ENCODE data around the gene PPP1CA.

The PPP1CA gene

DNA sequence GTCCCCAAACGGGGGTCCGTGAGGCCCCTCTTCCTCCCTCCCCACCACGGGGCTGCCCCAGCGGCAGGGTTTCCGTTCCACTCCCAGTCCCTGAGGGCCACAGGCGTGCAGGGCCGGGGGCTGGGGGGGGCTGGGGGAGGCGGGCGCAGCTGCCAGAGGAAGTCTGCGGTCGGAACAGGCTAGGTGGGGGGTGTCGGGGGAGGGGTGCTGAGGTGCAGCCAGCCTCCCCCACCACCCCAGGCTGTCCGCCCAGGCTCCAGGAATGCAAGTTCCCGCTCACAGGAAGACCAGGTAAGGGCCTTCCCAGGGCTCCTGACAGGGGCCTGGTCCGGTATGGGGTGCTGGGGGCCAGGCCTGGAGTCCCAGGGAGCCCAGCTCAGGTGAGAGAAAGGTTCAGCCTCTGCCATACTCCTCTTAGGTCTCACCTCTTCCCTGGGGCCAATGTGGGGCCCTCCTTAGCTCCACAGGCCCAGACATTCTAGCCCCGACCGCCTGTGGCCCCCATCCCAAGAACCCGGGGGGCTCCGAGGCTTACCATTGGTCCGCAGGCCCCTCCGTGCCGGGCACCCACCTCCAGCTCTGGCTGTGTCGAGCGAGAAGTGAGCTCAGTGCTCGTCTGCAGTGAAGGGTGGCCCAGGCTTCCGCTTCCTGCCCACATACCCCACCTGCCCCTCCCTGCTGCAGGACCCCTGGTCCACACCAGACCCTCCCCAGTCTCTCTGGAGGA, 35.6 kb upstream of the PPP1CA start, which contains the start of gene PTPRCAP:
TSS of gene PTPRCAP (minus strand) at position 601 of the 727 bp plus-strand sequence. CDS start at position 538, 63 bp downstream.
- ATAC-seq (peak; percentile 53), DNase-seq (peak; percentile 78)
- Mint-ChIP-seq H3K4me1 (peaks cover 86% of the 10 kb centered on the region), H3K27ac (peak within 1 kb of the TSS; percentile 91 to 95), H3K27me3 (no peaks in the 10 kb centered on the region), H3K9me3 (no peaks in the 10 kb centered on the region), H3K4me3 (peak within 1 kb of the TSS; percentile 85 to 88)

DNA sequence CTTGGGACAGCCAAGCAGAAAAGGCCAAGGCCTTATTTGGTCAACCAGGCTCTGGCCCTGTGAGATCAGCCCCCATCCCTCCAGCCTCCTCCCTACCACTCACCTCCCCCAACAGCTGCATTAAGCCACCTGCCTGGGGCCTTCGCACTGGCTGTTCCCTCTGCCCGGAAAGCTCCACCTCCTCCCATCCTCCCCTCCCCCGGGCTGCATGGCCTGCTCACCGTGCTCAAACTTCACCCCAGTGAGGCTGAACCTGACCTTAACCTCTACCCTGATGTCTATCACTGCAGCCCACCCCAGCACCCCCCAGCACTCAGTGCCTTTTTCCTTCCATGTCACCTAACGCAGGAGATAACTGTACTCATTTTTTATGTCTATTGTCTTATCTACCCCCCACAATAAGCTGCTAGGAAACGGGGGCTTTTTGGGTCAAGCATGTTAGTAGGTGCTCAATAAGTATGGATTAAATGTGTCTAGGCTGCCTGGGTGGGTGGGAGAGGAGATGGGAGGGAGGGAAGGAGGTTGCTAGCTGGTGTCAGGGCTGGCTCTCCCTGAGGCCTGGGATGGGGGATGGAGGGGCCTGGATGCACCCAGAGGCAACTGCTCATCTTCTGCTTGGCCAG, 34.9 kb upstream of the PPP1CA start:
- Mint-ChIP-seq H3K4me1 (peaks cover 86% of the 10 kb centered on the region), H3K9me3 (no peaks in the 10 kb centered on the region)

DNA sequence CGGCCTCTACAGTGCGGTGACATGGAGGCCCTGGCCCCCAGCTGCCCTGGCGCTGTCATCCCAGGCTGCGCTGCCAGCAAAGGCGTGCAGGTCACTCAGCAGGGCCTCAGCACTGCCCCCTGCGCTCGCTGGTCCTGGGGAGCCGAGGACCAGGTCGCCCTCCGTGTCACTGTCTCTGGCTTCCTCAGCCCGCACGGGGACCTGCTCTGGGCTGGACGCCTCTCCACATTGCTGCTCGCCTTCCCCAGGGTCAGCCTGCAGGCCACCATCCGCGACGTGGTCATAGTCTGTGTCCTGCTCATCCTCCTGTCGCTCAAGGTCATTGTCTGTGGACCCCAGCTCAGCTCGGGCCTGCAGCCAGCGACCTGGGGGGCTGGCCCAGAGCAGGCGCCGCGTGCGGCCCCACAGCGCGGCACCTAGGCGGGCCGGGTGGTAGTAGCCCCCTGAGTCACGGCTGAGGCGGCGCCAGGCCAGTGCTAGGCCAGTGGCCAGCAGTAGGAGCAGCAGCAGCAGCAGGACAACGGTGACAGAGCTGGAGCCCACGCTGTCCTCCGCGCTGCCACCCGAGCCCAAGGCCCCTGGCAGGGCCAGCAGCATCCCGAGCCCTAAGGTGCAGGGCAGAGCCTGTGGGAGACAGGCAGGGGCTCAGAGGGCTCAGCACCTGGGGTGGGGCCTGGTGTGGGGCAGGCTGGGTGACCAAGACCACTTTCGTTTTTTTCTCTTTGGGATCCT, 34.2 kb upstream of the PPP1CA start:
- ATAC-seq, result peak; percentile 8
- no peaks in the 10 kb centered on the region for H3K9me3 Mint-ChIP-seq
- no peak for DNase-seq
- H3K27me3 Mint-ChIP-seq, result no peaks in the 10 kb centered on the region
- H3K4me3 Mint-ChIP-seq, result peak overlapping the region; percentile 85 to 88
- H3K27ac Mint-ChIP-seq, result peak overlapping the region; percentile 88 to 89
- H3K4me1 Mint-ChIP-seq, result peaks cover 86% of the 10 kb centered on the region

More for the DNA sequence above, 34.9 kb upstream of the PPP1CA start:
- ATAC-seq, result peak; percentile 60
- Mint-ChIP-seq H3K27me3 (no peaks in the 10 kb centered on the region), H3K27ac (peak overlapping the region; percentile 72 to 91), H3K4me3 (peak overlapping the region; percentile 85 to 88)
- DNase-seq, result peak; percentile 64 to 84

DNA sequence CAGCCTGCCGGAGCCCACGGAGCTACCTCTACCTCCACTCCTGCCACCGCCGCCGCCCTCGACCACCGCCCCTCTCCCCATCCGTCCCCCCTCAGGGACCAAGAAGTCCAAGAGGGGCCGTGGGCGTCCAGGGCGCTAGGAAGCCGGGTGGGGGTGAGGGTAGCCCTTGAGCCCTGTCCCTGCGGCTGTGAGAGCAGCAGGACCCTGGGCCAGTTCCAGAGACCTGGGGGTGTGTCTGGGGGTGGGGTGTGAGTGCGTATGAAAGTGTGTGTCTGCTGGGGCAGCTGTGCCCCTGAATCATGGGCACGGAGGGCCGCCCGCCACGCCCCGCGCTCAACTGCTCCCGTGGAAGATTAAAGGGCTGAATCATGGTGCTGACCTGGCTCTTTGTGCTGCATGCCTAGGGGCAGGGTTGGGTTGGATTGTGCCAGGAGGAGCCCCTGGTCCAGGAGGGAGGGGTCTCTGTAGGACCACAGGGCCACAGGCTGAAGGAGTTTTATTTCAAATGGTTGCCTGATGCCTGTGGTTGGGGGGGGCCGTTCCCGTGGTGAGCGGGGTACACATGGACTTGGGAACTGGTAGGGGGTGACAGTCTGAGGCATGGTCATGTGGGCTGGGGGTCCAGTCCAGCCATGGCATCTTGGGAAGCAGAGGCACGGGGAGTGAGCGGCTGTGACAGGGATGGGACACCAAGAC, 33.5 kb upstream of the PPP1CA start:
- DNase-seq (no peak), ATAC-seq (no peak)
- Mint-ChIP-seq H3K27ac (peak overlapping the region; percentile 86 to 88), H3K27me3 (no peaks in the 10 kb centered on the region), H3K4me3 (peak overlapping the region; percentile 85 to 88), H3K9me3 (no peaks in the 10 kb centered on the region), H3K4me1 (peaks cover 86% of the 10 kb centered on the region)

DNA sequence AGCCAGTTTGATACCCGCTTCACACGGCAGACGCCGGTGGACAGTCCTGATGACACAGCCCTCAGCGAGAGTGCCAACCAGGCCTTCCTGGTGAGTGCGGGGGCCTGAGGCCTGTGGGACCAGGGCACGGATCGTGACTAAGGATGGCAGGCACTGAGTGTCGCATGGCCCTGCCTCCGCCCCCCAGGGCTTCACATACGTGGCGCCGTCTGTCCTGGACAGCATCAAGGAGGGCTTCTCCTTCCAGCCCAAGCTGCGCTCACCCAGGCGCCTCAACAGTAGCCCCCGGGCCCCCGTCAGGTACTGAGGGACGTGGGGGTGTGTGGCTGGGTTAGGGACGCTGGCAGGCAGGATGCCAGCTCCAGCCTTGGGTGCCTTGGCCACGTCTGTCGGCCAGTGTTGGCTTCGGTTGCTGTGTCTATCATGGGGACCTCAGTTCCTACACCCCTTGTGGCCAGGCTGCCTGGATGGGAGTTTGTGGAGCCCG, 32.8 kb upstream of the PPP1CA start:
- H3K9me3 Mint-ChIP-seq, result no peaks in the 10 kb centered on the region
- H3K27me3 Mint-ChIP-seq, result no peaks in the 10 kb centered on the region
- peaks cover 84% of the 10 kb centered on the region for H3K4me1 Mint-ChIP-seq
- H3K4me3 Mint-ChIP-seq, result peak overlapping the region; percentile 85 to 88
- DNase-seq (peak in 1 of 2 donors; percentile 45), ATAC-seq (no peak)
- peak overlapping the region; percentile 19 to 89 for H3K27ac Mint-ChIP-seq

DNA sequence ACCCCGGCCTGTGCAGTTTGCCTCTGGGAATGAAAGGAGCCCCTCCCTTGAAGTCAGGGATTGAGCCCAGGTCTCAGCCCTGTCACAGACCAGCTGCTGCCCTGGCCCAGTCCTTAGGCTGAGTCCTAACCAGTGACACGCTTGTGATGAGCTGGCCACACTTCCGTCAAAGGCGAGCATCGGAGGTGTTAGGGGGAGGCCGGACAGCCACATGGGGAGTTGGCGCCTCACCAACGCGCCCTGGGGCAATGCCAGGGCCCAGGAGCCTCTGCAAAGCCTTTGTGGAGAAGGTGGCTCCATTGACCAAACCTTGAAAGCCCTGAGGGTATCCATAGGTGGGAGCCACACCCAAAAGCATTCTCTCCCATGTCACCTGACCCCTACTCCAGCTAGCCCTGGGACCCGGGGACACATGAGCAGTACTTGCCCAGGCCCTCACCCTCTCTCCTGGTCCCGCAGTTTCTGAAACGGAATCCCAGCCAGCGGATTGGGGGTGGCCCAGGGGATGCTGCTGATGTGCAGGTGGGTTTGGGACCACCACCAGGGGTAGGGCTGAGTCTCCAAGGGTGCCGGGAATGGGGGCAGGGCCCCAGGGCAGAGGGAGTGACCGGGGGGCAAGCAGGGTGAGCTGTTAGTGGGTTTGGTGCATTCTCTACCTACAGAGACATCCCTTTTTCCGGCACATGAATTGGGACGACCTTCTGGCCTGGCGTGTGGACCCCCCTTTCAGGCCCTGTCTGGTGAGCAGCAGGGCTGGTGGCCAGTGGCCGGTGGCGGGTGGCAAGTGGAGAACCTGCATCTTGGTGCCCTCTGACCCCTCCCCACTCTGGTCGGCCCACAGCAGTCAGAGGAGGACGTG, 32.1 kb upstream of the PPP1CA start:
- peak overlapping the region; percentile 85 to 88 for H3K4me3 Mint-ChIP-seq
- H3K27me3 Mint-ChIP-seq, result no peaks in the 10 kb centered on the region
- no peak for ATAC-seq
- peak overlapping the region; percentile 33 to 89 for H3K27ac Mint-ChIP-seq
- DNase-seq, result peak in 1 of 2 donors; percentile 38
- peaks cover 83% of the 10 kb centered on the region for H3K4me1 Mint-ChIP-seq
- H3K9me3 Mint-ChIP-seq, result no peaks in the 10 kb centered on the region

DNA sequence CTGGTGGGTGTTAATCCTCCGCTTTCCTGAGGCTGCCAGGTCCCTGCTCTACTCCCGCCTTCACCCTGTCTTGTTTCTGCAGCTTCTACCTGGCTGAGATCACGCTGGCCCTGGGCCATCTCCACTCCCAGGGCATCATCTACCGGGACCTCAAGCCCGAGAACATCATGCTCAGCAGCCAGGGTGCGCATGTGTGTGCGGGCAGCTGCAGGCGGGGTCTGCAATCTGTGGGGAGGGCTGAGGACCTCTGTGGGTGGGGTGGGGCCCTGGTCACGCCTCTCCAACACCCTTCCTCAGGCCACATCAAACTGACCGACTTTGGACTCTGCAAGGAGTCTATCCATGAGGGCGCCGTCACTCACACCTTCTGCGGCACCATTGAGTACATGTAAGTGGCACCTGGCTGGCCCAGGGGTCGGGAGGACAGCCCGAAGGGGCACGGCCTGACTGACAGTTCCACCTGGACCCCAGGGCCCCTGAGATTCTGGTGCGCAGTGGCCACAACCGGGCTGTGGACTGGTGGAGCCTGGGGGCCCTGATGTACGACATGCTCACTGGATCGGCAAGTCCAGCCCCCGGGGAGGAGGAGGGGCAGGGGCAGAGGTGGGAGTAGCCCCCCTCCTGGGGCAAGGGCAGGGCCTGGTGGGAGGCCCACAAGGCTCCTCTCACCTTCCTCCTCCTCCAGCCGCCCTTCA, 31.1 kb upstream of the PPP1CA start:
- DNase-seq (no peak), ATAC-seq (no peak)
- Mint-ChIP-seq H3K27me3 (no peaks in the 10 kb centered on the region), H3K4me3 (peak overlapping the region in 1 of 2 donors; percentile 85), H3K27ac (peak overlapping the region in 1 of 2 donors; percentile 86), H3K4me1 (peaks cover 76% of the 10 kb centered on the region), H3K9me3 (no peaks in the 10 kb centered on the region)

DNA sequence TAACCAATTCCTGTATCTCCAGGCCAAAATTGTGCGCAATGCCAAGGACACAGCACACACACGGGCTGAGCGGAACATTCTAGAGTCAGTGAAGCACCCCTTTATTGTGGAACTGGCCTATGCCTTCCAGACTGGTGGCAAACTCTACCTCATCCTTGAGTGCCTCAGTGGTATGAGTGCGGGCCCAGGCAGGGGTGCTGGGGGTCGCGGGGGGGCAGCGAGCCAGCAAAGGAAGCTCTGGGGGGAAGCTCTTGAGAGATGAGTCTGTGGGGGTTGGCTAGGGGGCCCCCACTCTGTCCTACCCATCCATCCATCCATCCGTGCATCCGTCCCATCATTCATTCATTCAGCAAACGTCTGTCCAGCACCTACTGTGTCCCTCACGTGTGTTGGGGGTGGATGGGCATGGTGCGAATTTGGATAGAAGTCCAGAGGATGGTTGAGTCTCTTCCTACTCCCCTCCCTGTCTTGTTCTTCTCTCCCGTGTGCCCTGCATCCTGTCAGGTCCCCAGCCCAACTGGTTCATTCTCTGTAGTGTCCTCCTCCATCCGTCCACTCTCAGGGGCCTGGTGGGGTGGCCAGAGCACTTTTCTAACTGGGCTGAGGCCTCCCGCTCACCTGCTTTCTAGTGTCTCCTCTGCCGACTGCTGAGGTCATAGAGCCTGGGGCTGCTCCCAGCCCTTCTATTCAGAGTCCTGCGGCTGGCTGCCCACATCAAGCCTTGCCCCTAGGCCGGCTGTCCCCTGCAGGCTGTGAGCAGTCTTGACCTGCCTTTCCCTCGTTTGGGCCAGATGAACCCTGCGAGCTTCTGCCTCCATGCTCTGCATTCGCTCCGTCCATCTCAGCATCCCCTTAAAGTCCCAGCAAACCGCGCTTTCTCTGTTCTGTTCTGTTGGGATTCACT, 29.9 kb upstream of the PPP1CA start:
- H3K4me3 Mint-ChIP-seq, result peak overlapping the region in 1 of 2 donors; percentile 17
- DNase-seq (no peak), ATAC-seq (no peak)
- no peaks in the 10 kb centered on the region for H3K9me3 Mint-ChIP-seq
- peaks cover 81% of the 10 kb centered on the region for H3K4me1 Mint-ChIP-seq
- H3K27ac Mint-ChIP-seq, result peak overlapping the region; percentile 10 to 86
- H3K27me3 Mint-ChIP-seq, result no peaks in the 10 kb centered on the region

DNA sequence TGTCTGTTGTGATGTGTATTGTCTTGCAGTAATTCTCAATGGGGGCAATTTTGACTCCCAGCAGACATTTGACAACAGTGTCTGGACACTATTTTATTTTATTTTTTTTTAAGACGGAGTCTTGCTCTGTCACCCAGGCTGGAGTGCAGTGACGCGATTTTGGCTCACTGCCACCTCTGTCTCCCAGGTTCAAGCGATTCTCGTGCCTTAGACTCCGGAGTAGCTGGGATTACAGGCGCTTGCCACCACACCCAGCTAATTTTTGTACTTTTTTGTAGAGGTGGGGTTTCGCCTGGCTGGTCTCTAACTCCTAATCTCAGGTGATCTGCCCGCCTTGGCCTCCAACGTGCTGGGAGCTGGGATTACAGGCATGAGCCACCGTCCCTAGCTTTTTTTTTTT, 28.1 kb upstream of the PPP1CA start:
- no peaks in the 10 kb centered on the region for H3K9me3 Mint-ChIP-seq
- ATAC-seq (no peak), DNase-seq (no peak)
- H3K27me3 Mint-ChIP-seq, result no peaks in the 10 kb centered on the region
- peak overlapping the region; percentile 52 to 95 for H3K4me3 Mint-ChIP-seq
- H3K27ac Mint-ChIP-seq, result peak overlapping the region; percentile 49 to 80
- H3K4me1 Mint-ChIP-seq, result peaks cover 85% of the 10 kb centered on the region

DNA sequence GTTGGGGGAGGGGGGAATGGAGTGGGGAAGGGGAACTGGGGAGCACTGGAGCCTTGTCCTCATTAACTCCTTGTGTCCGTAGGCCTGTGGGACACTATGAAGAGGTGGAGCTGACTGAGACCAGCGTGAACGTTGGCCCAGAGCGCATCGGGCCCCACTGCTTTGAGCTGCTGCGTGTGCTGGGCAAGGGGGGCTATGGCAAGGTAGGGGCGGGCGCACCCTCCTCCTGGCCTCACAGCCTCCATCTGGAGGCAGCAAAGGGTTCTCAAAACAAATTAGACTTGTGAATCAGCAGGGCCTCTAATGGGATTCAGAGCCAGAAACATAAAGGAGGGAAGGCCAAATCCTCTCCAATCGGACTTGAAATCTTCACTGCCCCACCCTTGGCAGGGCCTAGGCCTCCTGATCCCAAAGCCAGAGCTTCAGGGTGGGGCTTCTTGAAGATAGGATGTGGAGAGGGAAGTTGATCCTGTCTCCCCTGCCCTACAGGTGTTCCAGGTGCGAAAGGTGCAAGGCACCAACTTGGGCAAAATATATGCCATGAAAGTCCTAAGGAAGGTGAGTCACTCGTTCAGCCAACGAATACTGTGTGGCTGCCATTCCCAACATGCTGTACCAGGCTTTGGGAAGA, 27.5 kb upstream of the PPP1CA start:
- ATAC-seq (no peak), DNase-seq (no peak)
- peak overlapping the region; percentile 89 to 95 for H3K4me3 Mint-ChIP-seq
- H3K4me1 Mint-ChIP-seq, result peaks cover 84% of the 10 kb centered on the region
- no peaks in the 10 kb centered on the region for H3K9me3 Mint-ChIP-seq
- H3K27me3 Mint-ChIP-seq, result no peaks in the 10 kb centered on the region
- peak overlapping the region; percentile 95 to 97 for H3K27ac Mint-ChIP-seq

DNA sequence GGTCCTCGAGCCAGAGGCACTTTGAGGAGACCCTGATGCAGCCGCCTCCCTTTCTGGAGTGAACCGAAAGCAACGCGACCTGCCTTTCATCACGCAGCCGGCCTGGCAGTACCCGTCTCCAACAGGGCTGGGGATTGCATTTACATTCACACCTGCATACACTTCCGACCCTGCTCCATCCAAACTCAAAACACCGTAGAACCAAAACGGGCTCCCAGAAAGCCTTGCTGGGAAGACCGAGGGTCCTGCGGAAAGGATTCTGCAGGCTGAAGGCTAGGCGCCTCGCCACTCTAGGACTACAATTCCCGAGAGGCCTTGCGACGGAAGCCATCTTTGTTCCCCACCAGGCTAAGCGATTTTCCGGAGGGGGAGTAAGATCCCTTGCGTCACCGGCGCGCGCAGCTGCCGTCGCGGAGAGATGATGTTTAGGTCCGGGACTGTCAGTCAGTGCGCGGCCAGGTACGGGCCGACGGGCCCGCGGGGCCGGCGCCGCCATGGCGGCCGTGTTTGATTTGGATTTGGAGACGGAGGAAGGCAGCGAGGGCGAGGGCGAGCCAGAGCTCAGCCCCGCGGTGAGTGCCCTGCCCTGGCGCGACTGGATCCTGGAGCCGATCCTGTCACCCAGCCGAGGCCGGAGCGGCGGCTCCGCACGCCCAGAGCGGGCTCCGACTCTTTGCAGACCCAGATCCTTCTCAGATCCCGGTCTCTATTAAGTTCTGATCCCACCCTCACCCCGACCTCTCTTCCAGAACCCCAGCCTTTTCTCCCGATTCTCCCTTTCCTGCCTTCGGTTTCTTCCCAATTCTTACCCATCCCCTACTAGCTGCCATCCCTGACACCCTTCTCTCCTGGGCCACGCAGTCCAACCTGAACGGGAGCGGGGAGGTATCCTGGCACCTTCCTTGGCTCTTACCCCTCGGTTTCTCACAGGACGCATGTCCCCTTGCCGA, 26.7 kb upstream of the PPP1CA start, which contains the start of gene RPS6KB2:
TSS of gene RPS6KB2 (plus strand) at position 443 of the 950 bp plus-strand sequence. CDS start at position 495, 52 bp downstream.
- Mint-ChIP-seq H3K4me1 (peaks cover 77% of the 10 kb centered on the region), H3K9me3 (no peaks in the 10 kb centered on the region), H3K27ac (peak within 1 kb of the TSS; percentile 96 to 97), H3K4me3 (peak within 1 kb of the TSS; percentile 89 to 95), H3K27me3 (no peaks in the 10 kb centered on the region)
- DNase-seq, result peak; percentile 98
- peak; percentile 93 for ATAC-seq
